A549 (cell line): ENCODE data around the gene BOC.

Experiments used
- BCL3 ChIP-seq: fragments of >200 bp; sonication (Bioruptor Twin); formaldehyde crosslinking; IDR thresholded peaks from 3 replicates; pipeline ENCODE4 v1.6.1; 2016
- CHD2 ChIP-seq: fragments of 150-350 bp; IDR thresholded peaks from 2 replicates; pipeline ENCODE4 v1.6.1; 2014; ENCODE audit warnings: low read length; ENCODE audit not compliant: partially characterized antibody
- CTCF ChIP-seq: fragments of >200 bp; sonication (Bioruptor Twin); formaldehyde crosslinking; IDR thresholded peaks from 3 replicates; pipeline ENCODE4 v1.5.1; 2016
- ESRRA ChIP-seq: fragments of 150-350 bp; IDR thresholded peaks from 2 replicates; pipeline ENCODE4 v1.6.1; 2014; ENCODE audit warnings: mild to moderate bottlenecking, low read length, borderline replicate concordance
- GATA3 ChIP-seq: IDR thresholded peaks from 2 replicates; pipeline ENCODE4 v1.6.1; 2012; ENCODE audit warnings: borderline replicate concordance
- MAFK ChIP-seq: fragments of 450-650 bp; IDR thresholded peaks from 2 replicates; pipeline ENCODE4 v1.6.1; 2014; ENCODE audit not compliant: partially characterized antibody
- NR3C1 ChIP-seq: fragments of >200 bp; sonication (Bioruptor Twin); formaldehyde crosslinking; IDR thresholded peaks from 3 replicates; pipeline ENCODE4 v1.6.1; 2017
- POLR2A ChIP-seq: IDR thresholded peaks from 2 replicates; pipeline ENCODE4 v1.6.1; 2012; ENCODE audit warnings: mild to moderate bottlenecking, low read length
- RAD21 ChIP-seq, 2 experiments: fragments of >200 bp in 1 of 2; sonication (Bioruptor Twin) in 1 of 2; formaldehyde crosslinking in 1 of 2; IDR thresholded peaks in 1 of 2; conservative IDR thresholded peaks in 1 of 2; 2 replicates in 1 of 2; 3 replicates in 1 of 2; pipeline ENCODE4 v1.6.1; 2012 to 2018; ENCODE audit warnings: inconsistent platforms in 1 of 2
- SMC3 ChIP-seq: fragments of >200 bp; sonication (Bioruptor Twin); formaldehyde crosslinking; IDR thresholded peaks from 3 replicates; pipeline ENCODE4 v1.6.1; 2018; ENCODE audit warnings: inconsistent platforms

- TF ChIP-seq CTCF, result no peak
- no peak for TF ChIP-seq SMC3
- TF ChIP-seq RAD21 (conservative IDR thresholded peaks at IDR 0.05 in 1 of 2, IDR thresholded peaks at IDR 0.05 in 1 of 2), result no peak
- no peak for TF ChIP-seq MAFK
- TF ChIP-seq NR3C1, result no peak
- TF ChIP-seq POLR2A, result no peak
- TF ChIP-seq GATA3, result no peak
- TF ChIP-seq ESRRA, result no peak
- no peak for TF ChIP-seq CHD2
- no peak for TF ChIP-seq BCL3
These were observed 11.2 kb downstream of the BOC start for GRCh38 chr3:113222451-113223086.
